ENCODE measurements around the gene TRABD. TPM values are rescaled to one million over a fixed set of nuclear protein-coding genes. Genes with fewer than 3 reads are reported as not detected.
A peak's percentile ranks its signal among the peaks of the same experiment; 100 is the strongest.

Gene TRABD
- polyA plus RNA-seq, 1 of the 3 experiments (the other 2 are of a cell fraction), result 50.6 TPM

DNA sequence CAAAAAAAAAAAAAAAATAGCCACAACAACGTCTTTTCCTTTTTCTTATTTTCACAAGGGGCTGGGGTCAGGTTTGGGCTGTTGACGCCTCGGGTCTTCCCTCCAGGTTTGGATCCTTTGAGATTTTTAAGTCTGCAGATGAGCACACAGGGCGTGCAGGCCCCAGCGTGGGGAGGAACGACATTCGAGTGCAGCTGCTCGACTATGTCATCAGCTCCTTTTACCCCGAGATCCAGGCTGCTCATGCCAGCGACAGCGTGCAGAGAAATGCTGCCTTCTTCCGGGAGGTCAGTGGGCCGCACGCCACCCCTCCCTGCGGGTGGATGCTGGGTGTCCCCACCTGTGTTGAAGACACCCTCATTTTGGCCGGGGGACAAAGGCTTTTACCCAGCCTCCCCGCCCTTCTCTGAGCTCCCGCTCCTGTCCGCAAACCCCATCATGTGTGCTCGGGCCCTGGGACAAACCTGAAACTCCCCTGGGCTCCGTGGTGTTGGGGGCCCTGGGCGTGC, 22.8 kb downstream of the TRABD start (continued):
- TF ChIP-seq FOXM1 (IDR thresholded peaks at IDR 0.05; ENCODE audit: low read depth) (no peak), NRF1 (IDR thresholded peaks at IDR 0.05; ENCODE audit: low read depth, low read length) (no peak), USF1 (IDR thresholded peaks at IDR 0.05; ENCODE audit: borderline replicate concordance, low read depth) (no peak)

- H4K20me1 ChIP-seq (ENCODE audit: insufficient read depth), result 0 out of 2 replicates have a peak, but pooled peaks cover 16% of the 10 kb centered on the region
- no peaks in the 10 kb centered on the region; a peak in 1 of 4 replicates for H3K4me1 ChIP-seq (ENCODE audit: control insufficient read depth in 1 of 2, insufficient read depth in 2 of 2, low read depth in 1 of 2, low read length in 1 of 2)
- WGBS (ENCODE audit: low lambda C conversion rate), result 92% methylated on average over 5 of the region's 31 CpGs
- H3K9me2 ChIP-seq, result no peaks in the 10 kb centered on the region
- H3K4me3 ChIP-seq (ENCODE audit: low read depth in 2 of 2, low read length in 1 of 2), result no peak overlapping the region; a peak in 1 of 4 replicates
- ChIA-PET POLR2A (no interaction called here), CTCF (interaction anchor here (0.7 to 3.9 kb wide), 8 partner anchors 9 to 179 kb away, joined by 3 to 52 read pairs (median 4); no protein-coding TSS in a partner anchor)
- no peak overlapping the region for H2AFZ ChIP-seq (ENCODE audit: low read depth)
- TF ChIP-seq USF1 (IDR thresholded peaks at IDR 0.05; ENCODE audit: borderline replicate concordance, low read depth) (no peak), RCOR1 (IDR thresholded peaks at IDR 0.05; ENCODE audit: low read length) (no peak), TAF1 (IDR thresholded peaks at IDR 0.05; ENCODE audit: borderline replicate concordance, low read depth, low read length) (no peak), TEAD4 (IDR thresholded peaks at IDR 0.05; ENCODE audit: borderline replicate concordance, insufficient read depth) (no peak), SIN3A (IDR thresholded peaks at IDR 0.05; ENCODE audit: borderline replicate concordance, low read depth, low read length) (no peak), ELF1 (IDR thresholded peaks at IDR 0.05) (no peak), NRF1 (IDR thresholded peaks at IDR 0.05; ENCODE audit: low read depth, low read length) (no peak), EZH2phosphoT487 (IDR thresholded peaks at IDR 0.05; ENCODE audit: borderline replicate concordance, low read depth) (no peak)
- no peak overlapping the region for H3K9ac ChIP-seq
- H3K79me2 ChIP-seq (ENCODE audit: insufficient read depth), result peaks cover 34% of the 10 kb centered on the region
- no peak for DNase-seq
- peaks cover 41 to 42% of the 10 kb centered on the region in 2 experiments for H3K36me3 ChIP-seq (replicated peaks in 1 of 2; ENCODE audit: control insufficient read depth in 1 of 2, insufficient read depth in 2 of 2, low read length in 1 of 2)
- H3K27ac ChIP-seq (ENCODE audit: low read depth in 2 of 2, low read length in 1 of 2), result no peak overlapping the region
- no peak overlapping the region for H3K4me2 ChIP-seq
- no peaks in the 10 kb centered on the region for H3K9me3 ChIP-seq
- H3K27me3 ChIP-seq (ENCODE audit: insufficient read depth), result no peaks in the 10 kb centered on the region
- peaks cover 14% of the 10 kb centered on the region for H3F3A ChIP-seq (replicated peaks; ENCODE audit: insufficient read depth)
Observed at GRCh38 chr22:50208939-50209892, 23.5 kb downstream of the TRABD start.

DNA sequence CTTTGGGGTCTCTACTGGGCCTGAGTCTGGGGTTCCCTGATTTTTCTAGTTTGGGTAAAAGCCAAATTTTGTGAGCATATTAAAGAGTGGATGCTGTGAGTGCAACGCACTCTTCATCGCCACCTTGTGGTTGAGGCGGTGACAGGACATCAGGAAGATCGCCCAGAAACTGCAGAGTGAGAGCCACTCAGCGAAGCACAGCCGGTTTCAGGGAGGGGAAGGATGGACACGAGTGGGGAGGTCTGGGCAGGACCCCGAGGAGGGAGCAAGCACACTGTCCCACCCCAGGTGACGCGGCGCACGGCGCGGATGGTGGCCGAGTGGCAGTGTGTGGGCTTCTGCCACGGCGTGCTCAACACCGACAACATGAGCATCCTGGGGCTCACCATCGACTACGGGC, 24.2 kb downstream of the TRABD start:
- Histone ChIP-seq H3K27me3 (ENCODE audit: insufficient read depth) (no peaks in the 10 kb centered on the region), H3K79me2 (ENCODE audit: insufficient read depth) (peaks cover 32% of the 10 kb centered on the region), H3K9me3 (no peaks in the 10 kb centered on the region), H3K9ac (no peak overlapping the region), H3F3A (replicated peaks; ENCODE audit: insufficient read depth) (peaks cover 14% of the 10 kb centered on the region), H2AFZ (ENCODE audit: low read depth) (no peak overlapping the region), H3K4me2 (no peak overlapping the region), H3K36me3 (replicated peaks in 1 of 2; ENCODE audit: control insufficient read depth in 1 of 2, insufficient read depth in 2 of 2, low read length in 1 of 2) (peaks cover 44% of the 10 kb centered on the region in 2 experiments), H3K4me3 (ENCODE audit: low read depth in 2 of 2, low read length in 1 of 2) (no peak overlapping the region; a peak in 1 of 4 replicates), H3K27ac (ENCODE audit: low read depth in 2 of 2, low read length in 1 of 2) (no peak overlapping the region), H4K20me1 (ENCODE audit: insufficient read depth) (0 out of 2 replicates have a peak, but pooled peaks cover 16% of the 10 kb centered on the region), H3K9me2 (no peaks in the 10 kb centered on the region), H3K4me1 (ENCODE audit: control insufficient read depth in 1 of 2, insufficient read depth in 2 of 2, low read depth in 1 of 2, low read length in 1 of 2) (peaks cover 0 to 2% of the 10 kb centered on the region in 2 experiments; a peak in 1 of 4 replicates)
- 39% methylated on average over 9 of the region's 20 CpGs for WGBS (ENCODE audit: low lambda C conversion rate)
- ChIA-PET CTCF (interaction anchor here (1.0 to 1.6 kb wide), 2 partner anchors 8 to 132 kb away, joined by 4 to 5 read pairs; no protein-coding TSS in a partner anchor), POLR2A (no interaction called here)
- peak; percentile 87 for DNase-seq
- TF ChIP-seq RAD21 (IDR thresholded peaks at IDR 0.05; ENCODE audit: low read length), result peak; percentile 73
- no peak for TF ChIP-seq FOXJ3 (CRISPR knock-in tag; IDR thresholded peaks at IDR 0.05)
- no peak for TF ChIP-seq MEF2A (IDR thresholded peaks at IDR 0.05; ENCODE audit: borderline replicate concordance, low read depth)
- peak; percentile 13 for TF ChIP-seq CHD2 (IDR thresholded peaks at IDR 0.05; ENCODE audit: low read length, partially characterized antibody)
- no peak for TF ChIP-seq YY1 (IDR thresholded peaks at IDR 0.05; ENCODE audit: low read depth)
- TF ChIP-seq SMC3 (IDR thresholded peaks at IDR 0.05; ENCODE audit: low read depth, low read length), result peak; percentile 85
- TF ChIP-seq SIN3A (IDR thresholded peaks at IDR 0.05; ENCODE audit: borderline replicate concordance, low read depth, low read length), result no peak
- TF ChIP-seq CTCF (IDR thresholded peaks at IDR 0.05), result peak; percentile 84

Data from SK-N-SH (cell line).